Uterus (tissue), 2 donors: ENCODE measurements around the gene MIPOL1.

Source experiments
- POLR2A ChIP-seq, 2 donors: fragments of 450-650 bp; IDR thresholded peaks; one replicate each; pipeline ENCODE4 v1.6.1; 2016; ENCODE audit warnings: antibody characterized with exemption in 2 of 2, mild to moderate bottlenecking in 1 of 2, moderate library complexity in 1 of 2
- TF ChIP-seq, protein P1 (sequence below), 4 experiments: fragments of 200-600 bp in 2 of 4; fragments of 450-650 bp in 2 of 4; sonication (generic) in 2 of 4; IDR thresholded peaks; one replicate each; pipeline ENCODE4 v1.5.1; 2016 to 2019; ENCODE audit warnings: antibody characterized with exemption in 4 of 4, mild to moderate bottlenecking in 2 of 4, moderate library complexity in 1 of 4

DNA sequence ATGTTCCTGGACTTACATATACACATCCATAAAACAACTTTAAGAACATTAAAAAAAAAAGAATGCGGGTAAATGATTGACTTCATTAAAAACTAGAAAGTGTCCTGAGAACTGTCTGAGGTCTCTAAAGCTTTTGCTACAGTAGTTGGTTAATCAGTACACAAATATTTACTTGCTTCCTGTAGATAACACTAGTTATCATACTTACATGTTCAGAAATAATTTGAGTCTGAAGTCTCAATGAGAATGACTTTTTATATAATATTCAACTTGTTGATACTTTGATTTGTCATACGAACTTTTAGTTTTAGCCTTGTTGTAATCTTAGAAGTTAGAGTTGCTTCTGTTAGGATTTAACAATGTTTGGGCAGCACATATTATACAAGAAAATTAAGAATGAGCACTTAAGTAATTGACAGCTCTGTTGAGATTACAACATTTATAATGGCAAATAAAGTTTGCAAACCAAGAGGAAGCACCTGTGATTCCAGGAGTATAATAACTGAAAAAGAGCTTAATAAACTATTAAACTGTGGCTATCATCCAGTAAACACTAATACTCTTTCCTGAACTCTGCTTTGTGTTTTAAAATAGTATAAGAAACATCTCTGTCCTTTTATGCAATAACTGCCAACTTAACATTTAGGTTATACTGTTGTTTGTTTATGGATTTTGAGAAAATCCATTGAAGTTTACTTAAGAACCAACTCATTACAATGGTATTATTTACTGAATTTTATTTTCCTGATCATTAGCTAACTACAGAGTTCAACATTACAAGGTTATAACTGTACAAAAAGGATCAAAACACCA is 131.7 kb downstream of the MIPOL1 start:
- TF ChIP-seq, protein P1, sequence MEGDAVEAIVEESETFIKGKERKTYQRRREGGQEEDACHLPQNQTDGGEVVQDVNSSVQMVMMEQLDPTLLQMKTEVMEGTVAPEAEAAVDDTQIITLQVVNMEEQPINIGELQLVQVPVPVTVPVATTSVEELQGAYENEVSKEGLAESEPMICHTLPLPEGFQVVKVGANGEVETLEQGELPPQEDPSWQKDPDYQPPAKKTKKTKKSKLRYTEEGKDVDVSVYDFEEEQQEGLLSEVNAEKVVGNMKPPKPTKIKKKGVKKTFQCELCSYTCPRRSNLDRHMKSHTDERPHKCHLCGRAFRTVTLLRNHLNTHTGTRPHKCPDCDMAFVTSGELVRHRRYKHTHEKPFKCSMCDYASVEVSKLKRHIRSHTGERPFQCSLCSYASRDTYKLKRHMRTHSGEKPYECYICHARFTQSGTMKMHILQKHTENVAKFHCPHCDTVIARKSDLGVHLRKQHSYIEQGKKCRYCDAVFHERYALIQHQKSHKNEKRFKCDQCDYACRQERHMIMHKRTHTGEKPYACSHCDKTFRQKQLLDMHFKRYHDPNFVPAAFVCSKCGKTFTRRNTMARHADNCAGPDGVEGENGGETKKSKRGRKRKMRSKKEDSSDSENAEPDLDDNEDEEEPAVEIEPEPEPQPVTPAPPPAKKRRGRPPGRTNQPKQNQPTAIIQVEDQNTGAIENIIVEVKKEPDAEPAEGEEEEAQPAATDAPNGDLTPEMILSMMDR (IDR thresholded peaks at IDR 0.05) = no peak
- no peak for TF ChIP-seq POLR2A (IDR thresholded peaks at IDR 0.05)
